GM03348 (cell line): ENCODE results near the gene PLXNA2.

Experiments used
- DNase-seq: peaks from one replicate; pipeline ENCODE4 v3.0.0; 2012; ENCODE audit warnings: low spot score

Gene PLXNA2

GRCh38 chr1:208090388-208091301 is 153.5 kb downstream of the PLXNA2 start:
- DNase-seq: peak; percentile 71

- peak; percentile 69 for DNase-seq
Observed at GRCh38 chr1:208089761-208090370, 154.3 kb downstream of the PLXNA2 start.

GRCh38 chr1:208089149-208089548 is 155.0 kb downstream of the PLXNA2 start:
- DNase-seq: peak; percentile 20

- no peak for DNase-seq
Observed at GRCh38 chr1:208088319-208088718, 155.9 kb downstream of the PLXNA2 start.

DNA sequence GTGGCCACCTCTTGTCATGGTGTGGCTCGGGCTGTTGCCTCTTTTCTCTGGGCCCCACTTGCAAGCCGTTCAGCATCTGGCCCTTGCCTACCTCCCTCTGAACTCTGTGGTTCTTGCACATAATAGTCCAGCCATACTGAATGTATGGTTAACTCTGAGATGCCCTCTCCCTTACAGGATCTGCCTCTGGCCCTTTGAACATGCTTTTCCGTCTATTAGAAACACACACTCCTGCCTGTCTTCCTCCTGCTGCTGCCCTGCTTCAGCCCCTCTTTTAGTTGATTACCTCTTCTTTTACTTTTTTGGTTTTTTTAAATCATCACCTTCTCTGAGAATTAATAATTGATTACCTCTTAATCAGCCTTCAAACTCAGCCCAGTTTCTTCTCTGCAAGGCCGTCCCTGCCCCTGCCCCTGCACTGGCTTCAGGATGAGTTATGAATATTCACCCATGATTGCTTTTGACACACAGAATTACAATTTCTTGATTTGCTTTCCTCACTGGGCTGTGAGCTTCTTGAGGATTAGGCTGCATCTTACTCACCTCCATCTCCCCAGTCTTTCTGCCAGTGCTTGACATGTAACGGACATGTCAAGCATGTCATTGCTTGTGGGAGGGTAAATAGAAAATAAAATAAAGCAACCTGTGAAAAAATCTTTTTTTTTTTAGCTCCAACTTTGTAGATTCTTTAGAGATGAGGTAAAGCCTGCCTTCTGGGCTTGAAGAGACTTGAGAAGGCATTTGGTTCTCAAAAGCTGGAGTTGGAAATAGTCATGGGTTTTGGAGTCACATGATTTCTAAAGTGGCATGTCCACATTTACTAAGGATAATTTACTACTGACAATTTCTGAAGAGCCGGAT is 158.3 kb downstream of the PLXNA2 start:
- peak; percentile 55 for DNase-seq

DNA sequence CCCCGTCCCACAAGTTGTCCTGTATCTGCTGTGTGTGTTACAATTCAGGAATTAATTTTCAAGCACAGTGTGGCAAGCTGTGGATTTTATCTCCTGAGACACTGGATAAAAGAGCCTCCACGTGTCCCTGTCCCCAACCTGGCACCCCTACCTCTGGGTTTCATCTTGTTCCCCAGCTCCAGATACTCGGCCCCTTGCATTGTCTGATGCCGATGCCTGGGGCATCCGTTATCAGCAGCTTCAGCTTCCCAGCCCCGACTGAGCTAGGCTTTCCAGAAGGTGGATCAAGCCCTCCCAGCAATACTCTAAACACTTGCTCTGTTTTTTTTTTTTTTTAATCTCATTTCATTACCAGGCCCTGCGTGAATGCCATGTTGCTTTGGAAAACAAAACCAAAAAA is 159.4 kb downstream of the PLXNA2 start:
- no peak for DNase-seq

GRCh38 chr1:208084220-208084619 is 160.0 kb downstream of the PLXNA2 start:
- no peak for DNase-seq

DNA sequence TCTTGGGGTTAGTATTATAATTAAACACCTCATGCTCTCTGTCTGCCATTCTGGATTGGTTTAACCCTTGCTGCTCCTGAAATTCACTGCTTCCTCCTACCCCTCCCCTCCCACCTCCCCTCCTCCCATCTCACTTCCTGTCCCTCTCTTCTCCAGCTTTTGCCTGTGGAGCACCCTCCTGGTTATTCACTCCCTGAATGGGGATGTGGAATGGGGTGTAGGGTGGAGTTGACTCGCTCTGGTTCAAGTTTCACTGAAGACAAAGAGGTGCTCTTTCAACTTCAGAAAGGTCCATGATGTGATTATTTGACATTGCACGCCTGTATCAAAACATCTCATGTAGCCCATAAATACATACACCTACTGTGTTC is 160.5 kb downstream of the PLXNA2 start:
- no peak for DNase-seq

DNA sequence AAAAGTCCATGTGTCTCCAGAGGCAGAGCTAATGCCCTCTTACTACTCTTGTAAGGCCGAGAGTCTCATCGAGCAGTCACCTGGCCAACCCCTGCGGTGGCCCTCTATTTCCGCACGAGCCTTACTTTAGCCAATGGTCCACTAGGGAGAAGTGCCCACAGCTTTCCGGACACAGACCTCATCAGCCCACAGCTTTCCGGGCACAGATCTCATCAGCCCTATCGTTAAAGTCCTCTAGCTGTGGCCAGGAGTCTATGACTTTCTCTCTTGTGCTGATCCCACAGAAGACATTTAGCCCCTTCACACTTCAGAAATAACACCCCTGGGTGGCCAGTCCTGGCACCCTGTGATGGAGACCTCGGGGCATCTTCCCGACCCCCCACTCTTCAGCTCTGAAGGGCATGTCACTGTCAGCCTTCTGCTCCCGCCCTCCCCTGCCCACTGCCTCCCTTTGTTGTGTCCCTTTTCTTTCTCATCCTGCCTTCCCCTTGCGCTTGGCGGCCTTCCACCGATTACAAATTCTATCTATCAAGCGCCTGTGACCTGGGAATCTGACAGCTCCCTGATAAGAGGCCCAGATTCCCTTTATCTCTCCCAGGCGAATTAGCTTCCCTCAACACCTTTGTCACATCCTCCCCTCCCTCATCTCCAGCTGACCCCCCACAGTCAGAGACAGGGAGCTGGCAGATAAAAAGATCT is 161.0 kb downstream of the PLXNA2 start:
- DNase-seq: no peak

- DNase-seq: no peak
Observed at GRCh38 chr1:208081972-208082371, 162.2 kb downstream of the PLXNA2 start.

- no peak for DNase-seq
Observed at GRCh38 chr1:208080396-208081286, 163.5 kb downstream of the PLXNA2 start.

DNA sequence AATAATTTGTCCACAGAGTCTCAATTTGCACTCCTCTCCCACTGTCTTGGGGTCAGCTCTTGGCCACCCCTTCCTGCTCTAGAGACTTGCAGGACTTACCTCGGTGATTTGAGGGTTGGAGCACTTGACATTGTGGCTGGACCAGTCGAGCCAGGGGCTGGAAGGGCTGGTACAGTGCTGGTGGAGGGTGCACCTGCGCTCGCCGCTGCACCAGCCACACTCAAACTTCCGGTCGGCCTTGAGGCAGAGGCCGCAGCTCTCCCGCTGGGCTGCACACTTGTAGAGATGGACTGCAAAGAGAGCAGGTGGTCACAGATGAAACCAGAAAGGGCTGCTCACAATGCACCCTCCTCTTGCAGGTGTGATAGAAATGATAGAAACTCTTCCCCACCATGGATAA is 165.0 kb downstream of the PLXNA2 start:
- DNase-seq: no peak

DNA sequence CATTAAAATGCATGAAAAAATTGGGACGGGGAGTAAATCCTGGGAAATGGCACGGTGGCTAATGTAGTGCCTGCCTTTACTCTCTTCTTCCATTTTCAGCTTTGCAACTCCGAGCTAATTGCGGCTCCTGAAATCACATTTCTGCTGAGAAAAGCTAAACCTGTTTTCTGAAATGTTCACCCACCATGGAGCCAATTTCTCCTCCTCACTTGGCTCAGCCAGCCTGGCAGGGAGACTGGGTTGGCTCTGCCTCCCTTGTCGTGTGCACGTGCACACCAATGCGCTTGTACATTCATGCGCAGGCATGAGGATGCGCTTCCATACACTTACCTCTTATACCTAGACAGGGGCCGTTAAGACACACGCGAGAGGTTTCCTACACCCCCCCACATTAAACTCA is 165.4 kb downstream of the PLXNA2 start:
- DNase-seq: no peak

DNA sequence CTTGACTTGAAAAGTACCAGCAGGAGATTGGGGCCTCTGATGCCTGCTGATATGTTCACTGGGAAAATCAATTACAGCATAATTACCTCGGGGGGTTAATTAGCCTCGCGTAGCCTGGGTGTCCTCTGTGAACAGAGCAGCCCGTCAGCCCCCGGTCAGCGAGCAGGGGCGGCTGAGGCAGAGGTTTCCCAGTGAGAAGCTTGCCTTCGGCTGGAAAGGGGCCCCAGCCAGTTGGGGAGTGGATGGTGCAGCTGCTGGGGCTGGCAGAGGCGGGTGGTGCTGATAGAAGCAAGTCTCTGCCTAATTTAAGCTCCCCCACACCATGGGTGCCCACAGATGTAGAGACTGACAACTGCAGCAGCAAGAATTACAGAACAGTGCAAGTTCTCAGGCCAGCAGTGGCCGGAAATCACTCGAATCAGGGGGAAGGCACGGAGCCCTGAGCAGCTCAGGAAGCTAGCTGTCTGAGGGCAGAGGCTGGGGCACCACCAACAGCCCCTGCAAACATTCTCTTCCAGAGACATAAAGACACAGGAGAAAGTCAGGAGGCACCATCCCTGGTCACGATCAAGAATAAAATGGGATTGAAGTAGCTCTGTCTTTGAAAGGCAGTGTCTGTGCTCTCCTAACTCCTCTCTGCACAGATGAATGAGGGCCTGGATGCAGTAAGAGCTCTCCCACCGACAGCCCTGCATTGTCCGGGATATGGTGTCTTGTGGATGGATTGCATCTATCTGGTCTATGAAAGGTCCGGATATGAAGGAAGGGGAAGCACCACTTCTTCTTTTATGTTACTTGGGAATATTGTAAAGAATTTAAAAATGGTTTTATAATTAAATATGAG is 166.7 kb downstream of the PLXNA2 start:
- DNase-seq: no peak

GRCh38 chr1:208074353-208074752 is 169.8 kb downstream of the PLXNA2 start:
- DNase-seq: no peak

DNA sequence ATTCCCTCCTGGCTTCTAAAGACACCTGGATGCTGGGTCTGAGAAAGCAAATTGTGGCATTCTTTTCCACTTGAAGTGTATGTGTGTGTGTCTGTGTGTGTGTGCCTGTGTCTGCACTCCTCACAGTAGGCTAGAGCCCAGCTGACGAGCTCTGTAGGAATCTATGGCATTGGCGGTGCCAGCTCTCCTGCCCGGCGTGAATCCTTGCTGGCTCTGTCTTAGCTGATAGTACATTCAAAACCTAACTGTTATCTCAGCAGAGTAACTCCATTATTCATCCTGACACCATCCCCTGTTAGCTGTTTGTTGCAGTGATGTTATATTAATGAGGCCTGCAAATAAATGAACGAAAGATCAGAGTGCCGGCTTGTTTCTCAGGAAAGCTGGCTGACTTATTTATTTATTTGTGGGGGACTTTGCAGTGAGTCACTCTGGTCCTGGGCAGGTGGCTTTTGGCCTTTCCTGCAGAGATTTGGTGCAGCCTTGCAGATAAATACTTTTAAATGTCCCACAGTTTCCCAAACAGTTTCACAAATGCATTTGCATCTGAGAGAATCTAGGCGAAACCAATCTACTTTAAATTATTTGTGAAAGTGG is 172.7 kb downstream of the PLXNA2 start:
- no peak for DNase-seq

- DNase-seq: no peak
Observed at GRCh38 chr1:208069908-208070307, 174.3 kb downstream of the PLXNA2 start.

- no peak for DNase-seq
Observed at GRCh38 chr1:208069317-208069716, 174.9 kb downstream of the PLXNA2 start.

GRCh38 chr1:208068908-208069307 is 175.3 kb downstream of the PLXNA2 start:
- no peak for DNase-seq

DNA sequence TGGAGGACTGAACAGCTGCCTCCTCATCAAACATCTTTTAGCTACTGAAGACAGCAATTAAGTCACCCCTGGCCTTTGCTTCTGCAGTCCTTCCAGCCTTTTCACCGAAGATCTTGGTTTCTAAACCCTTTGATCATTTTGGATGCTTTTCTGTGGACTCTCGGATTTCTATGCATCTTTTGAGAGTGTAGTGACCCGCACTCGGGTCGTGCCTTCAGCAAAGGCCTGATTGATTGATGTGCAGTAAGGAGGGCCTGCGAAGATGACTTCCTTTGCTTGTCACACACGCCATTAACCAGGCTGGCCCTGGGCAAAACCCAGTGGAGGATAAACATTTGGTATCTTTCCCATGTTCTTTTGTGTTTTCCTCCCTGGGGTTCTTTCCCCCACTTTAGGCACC is 175.8 kb downstream of the PLXNA2 start:
- no peak for DNase-seq
